Gastroesophageal sphincter (tissue), 4 donors: ENCODE results near the gene AQP6. TPM values are rescaled to one million over a fixed set of nuclear protein-coding genes. Genes with fewer than 3 reads are reported as not detected.

Experiments used
- ATAC-seq: fragments of 150-250 bp; one replicate; pipeline ENCODE4 v1.9.1; 2016; ENCODE audit warnings: mild to moderate bottlenecking, moderate library complexity
- H3K27ac ChIP-seq, 4 donors: fragments of 200-600 bp; sonication (generic) in 3 of 4; 1 replicate in 3 of 4; 2 replicates in 1 of 4; pipeline ENCODE4 v1.5.1; 2016 to 2019
- H3K27me3 ChIP-seq: fragments of 200-600 bp; sonication (generic); one replicate; pipeline ENCODE4 v1.5.1; 2019
- H3K36me3 ChIP-seq, 2 donors: fragments of 200-600 bp; sonication (generic); one replicate each; pipeline ENCODE4 v1.5.1; 2019; ENCODE audit warnings: control low read depth in 1 of 2
- H3K4me1 ChIP-seq, 3 donors: fragments of 200-600 bp; sonication (generic); 1 replicate in 2 of 3; 2 replicates in 1 of 3; pipeline ENCODE4 v1.5.1; 2016 to 2019; ENCODE audit warnings: control low read depth in 2 of 3
- H3K4me3 ChIP-seq, 2 donors: fragments of 200-600 bp; sonication (generic); one replicate each; pipeline ENCODE4 v1.5.1; 2019; ENCODE audit warnings: mild to moderate bottlenecking in 1 of 2, moderate library complexity in 1 of 2
- H3K9me3 ChIP-seq, 3 donors: fragments of 200-600 bp; sonication (generic); one replicate each; pipeline ENCODE4 v1.5.1; 2017 to 2019; ENCODE audit warnings: control low read depth in 2 of 3
- CTCF ChIP-seq, 4 experiments: fragments of 200-600 bp in 2 of 4; fragments of 450-650 bp in 2 of 4; sonication (generic) in 1 of 4; IDR thresholded peaks; one replicate each; pipeline ENCODE4 v1.5.1; 2017 to 2019; ENCODE audit warnings: antibody characterized with exemption in 4 of 4, mild to moderate bottlenecking in 2 of 4, moderate library complexity in 2 of 4
- EP300 ChIP-seq: sonication (generic); formaldehyde crosslinking; IDR thresholded peaks from one replicate; pipeline ENCODE4 v1.6.1; 2017; ENCODE audit warnings: antibody characterized with exemption, mild to moderate bottlenecking
- POLR2A ChIP-seq, 2 donors: fragments of 450-650 bp; IDR thresholded peaks; one replicate each; pipeline ENCODE4 v1.6.1; 2017; ENCODE audit warnings: antibody characterized with exemption in 2 of 2, mild to moderate bottlenecking in 2 of 2, moderate library complexity in 1 of 2
- POLR2AphosphoS5 ChIP-seq: sonication (generic); formaldehyde crosslinking; IDR thresholded peaks from one replicate; pipeline ENCODE4 v1.6.1; 2017; ENCODE audit warnings: antibody characterized with exemption
- whole genome bisulfite sequencing, 2 donors: methylation state at CpG; one replicate each; pipeline ENCODE4 v1.1.5; 2018; ENCODE audit warnings: low coverage in 1 of 2; 5-methylcytosine and 5-hydroxymethylcytosine counted together
- total RNA-seq, 4 donors: library from RNA; depleted of rRNA; stranded (reverse); fragments of >200 nt; gene quantifications; one replicate each; pipeline ENCODE4 v1.1.0, GENCODE V29; 2016

The AQP6 gene
- total RNA-seq, 4 donors from 2014 or later = not detected

- peaks cover 0 to 1% of the 10 kb centered on the region in 2 donors for H3K36me3 ChIP-seq
- TF ChIP-seq POLR2A (IDR thresholded peaks at IDR 0.05) = no peak
- no peak for TF ChIP-seq POLR2AphosphoS5
- no peak for TF ChIP-seq EP300
- no peak for TF ChIP-seq CTCF (IDR thresholded peaks at IDR 0.05)
Measured at GRCh38 chr12:50019524-50019923, 46.8 kb downstream of the AQP6 start.

GRCh38 chr12:50021031-50021430 is 48.3 kb downstream of the AQP6 start:
- Histone ChIP-seq H3K27me3 (no peaks in the 10 kb centered on the region), H3K9me3 (no peaks in the 10 kb centered on the region), H3K27ac (peak overlapping the region in 1 of 4 donors; percentile 42), H3K4me3 (no peak overlapping the region), H3K4me1 (peaks cover 2 to 46% (median 10%) of the 10 kb centered on the region in 3 donors), H3K36me3 (no peaks in the 10 kb centered on the region)
- no peak for ATAC-seq
- TF ChIP-seq CTCF (IDR thresholded peaks at IDR 0.05) = no peak
- no peak for TF ChIP-seq EP300
- no peak for TF ChIP-seq POLR2AphosphoS5
- TF ChIP-seq POLR2A (IDR thresholded peaks at IDR 0.05) = no peak
- 29 to 68% methylated on average over 4 of the region's 4 CpGs for whole genome bisulfite sequencing, 2 donors

More at GRCh38 chr12:50019524-50019923, 46.8 kb downstream of the AQP6 start:
- ATAC-seq = no peak
- H3K4me1 ChIP-seq = peaks cover 2 to 36% (median 7%) of the 10 kb centered on the region in 3 donors
- no peaks in the 10 kb centered on the region for H3K9me3 ChIP-seq
- no peaks in the 10 kb centered on the region for H3K27me3 ChIP-seq
- WGBS, 2 donors = 95 to 100% methylated on average over 1 to 2 of the region's 2 CpGs
- no peak overlapping the region for H3K27ac ChIP-seq
- H3K4me3 ChIP-seq = no peak overlapping the region

GRCh38 chr12:50022903-50023302 is 50.2 kb downstream of the AQP6 start:
- 91 to 100% methylated on average over 1 of the region's 1 CpG for WGBS, 2 donors
- Histone ChIP-seq H3K4me3 (no peak overlapping the region), H3K9me3 (no peaks in the 10 kb centered on the region), H3K4me1 (peaks cover 0 to 28% (median 3%) of the 10 kb centered on the region in 3 donors), H3K27ac (no peak overlapping the region), H3K36me3 (no peaks in the 10 kb centered on the region), H3K27me3 (no peaks in the 10 kb centered on the region)
- ATAC-seq = no peak
- TF ChIP-seq POLR2AphosphoS5 = no peak
- no peak for TF ChIP-seq CTCF (IDR thresholded peaks at IDR 0.05)
- TF ChIP-seq POLR2A (IDR thresholded peaks at IDR 0.05) = no peak
- TF ChIP-seq EP300 = no peak

GRCh38 chr12:50024227-50024626 is 51.5 kb downstream of the AQP6 start:
- Histone ChIP-seq H3K4me1 (peaks cover 0 to 20% (median 3%) of the 10 kb centered on the region in 3 donors), H3K36me3 (no peaks in the 10 kb centered on the region), H3K27ac (no peak overlapping the region), H3K9me3 (no peaks in the 10 kb centered on the region), H3K27me3 (no peaks in the 10 kb centered on the region), H3K4me3 (no peak overlapping the region)
- no peak for ATAC-seq
- no peak for TF ChIP-seq POLR2A (IDR thresholded peaks at IDR 0.05)
- no peak for TF ChIP-seq POLR2AphosphoS5
- TF ChIP-seq EP300 = no peak
- TF ChIP-seq CTCF (IDR thresholded peaks at IDR 0.05) = no peak
- 60 to 75% methylated on average over 6 to 8 of the region's 8 CpGs for WGBS, 2 donors

- 2 to 4% methylated on average over 6 to 10 of the region's 16 CpGs for WGBS, 2 donors
- Histone ChIP-seq H3K4me3 (peak overlapping the region; percentile 64 to 82), H3K36me3 (no peaks in the 10 kb centered on the region), H3K27me3 (no peaks in the 10 kb centered on the region), H3K4me1 (peaks cover 0 to 20% (median 3%) of the 10 kb centered on the region in 3 donors), H3K27ac (peak overlapping the region in 3 of 4 donors; percentile 64 to 80 (median 66)), H3K9me3 (no peaks in the 10 kb centered on the region)
- peak; percentile 7 for ATAC-seq
- TF ChIP-seq POLR2AphosphoS5 (no peak), POLR2A (IDR thresholded peaks at IDR 0.05) (no peak), EP300 (no peak), CTCF (IDR thresholded peaks at IDR 0.05) (no peak)
Measured at GRCh38 chr12:50024805-50025186, 52.0 kb downstream of the AQP6 start.
